Effector memory CD8-positive, alpha-beta T cell (primary cell): ENCODE measurements around the gene VAMP8.
A peak's percentile ranks its signal among the peaks of the same experiment; 100 is the strongest.

Experiments
- ATAC-seq: fragments of 150-1000 bp; cut with Tn5 transposase; replicated peaks from 2 replicates; pipeline ENCODE4 v1.10.0; 2021; ENCODE audit warnings: mild to moderate bottlenecking, moderate library complexity
- DNase-seq, 3 experiments: peaks; one replicate each; pipeline ENCODE4 v3.0.0; 2021
- H3K27ac Mint-ChIP-seq, 2 donors: one replicate each; pipeline ENCODE4 v1.8.0; 2022; ENCODE audit warnings: mild to moderate bottlenecking in 2 of 2, mixed read lengths in 2 of 2, moderate library complexity in 2 of 2
- H3K27me3 Mint-ChIP-seq, 2 donors: one replicate each; pipeline ENCODE4 v1.8.0; 2022; ENCODE audit warnings: mixed read lengths in 2 of 2
- H3K36me3 Mint-ChIP-seq: one replicate; pipeline ENCODE4 v1.8.0; 2022; ENCODE audit warnings: mild to moderate bottlenecking, moderate library complexity, mixed read lengths; ENCODE audit not compliant: insufficient read depth
- H3K4me1 Mint-ChIP-seq, 2 donors: one replicate each; pipeline ENCODE4 v1.8.0; 2022; ENCODE audit warnings: low read depth in 2 of 2, mixed read lengths in 2 of 2
- H3K4me3 Mint-ChIP-seq, 2 donors: one replicate each; pipeline ENCODE4 v1.8.0; 2022; ENCODE audit warnings: mild to moderate bottlenecking in 2 of 2, mixed read lengths in 2 of 2, moderate library complexity in 2 of 2
- H3K9me3 Mint-ChIP-seq, 2 donors: one replicate each; pipeline ENCODE4 v1.8.0; 2022; ENCODE audit warnings: mixed read lengths in 2 of 2

VAMP8 gene

DNA sequence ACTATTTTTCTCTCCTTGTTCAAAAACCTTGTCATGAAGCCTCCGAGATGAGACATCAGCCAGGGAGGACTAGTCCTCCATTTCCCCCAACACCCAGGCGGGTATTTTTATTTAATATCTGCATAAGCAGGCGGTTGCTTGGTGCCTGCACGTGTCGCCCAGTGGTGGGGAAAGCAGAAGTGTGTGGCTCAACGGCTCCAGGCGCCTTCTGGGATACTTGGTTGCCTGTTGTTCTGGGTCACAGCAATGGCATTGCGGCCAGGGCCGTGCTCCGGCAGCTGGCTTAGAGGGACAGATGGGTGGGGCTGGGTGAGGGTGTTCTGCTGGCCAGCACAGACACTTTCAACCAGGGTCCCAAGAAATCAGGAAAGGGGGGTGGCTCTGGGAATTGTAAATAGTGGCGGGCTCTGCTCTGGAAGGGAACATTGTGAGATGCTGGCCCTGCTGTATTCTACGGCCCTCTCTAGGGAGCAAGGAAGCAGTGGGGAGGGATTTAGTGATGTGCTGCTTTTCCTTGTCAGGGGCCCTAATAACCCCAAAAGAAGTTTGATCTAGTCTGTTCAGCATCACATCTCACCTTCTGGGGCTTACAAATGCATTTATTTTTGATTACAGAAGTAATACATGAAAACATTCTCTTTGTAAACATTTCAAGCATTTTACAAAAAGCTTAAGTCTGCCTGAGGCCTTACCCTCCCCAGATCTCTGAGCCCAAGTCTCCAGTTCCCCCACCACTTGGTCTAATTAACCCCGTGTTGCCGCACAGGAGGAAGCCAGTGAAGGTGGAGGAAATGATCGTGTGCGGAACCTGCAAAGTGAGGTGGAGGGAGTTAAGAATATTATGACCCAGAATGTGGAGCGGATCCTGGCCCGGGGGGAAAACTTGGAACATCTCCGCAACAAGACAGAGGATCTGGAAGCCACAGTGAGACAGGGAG, 1.1 kb downstream of the VAMP8 start:
- Mint-ChIP-seq H3K27ac (peak overlapping the region; percentile 96 to 97), H3K4me3 (peak overlapping the region; percentile 96 to 97), H3K27me3 (no peaks in the 10 kb centered on the region), H3K9me3 (no peaks in the 10 kb centered on the region), H3K36me3 (peaks cover 15% of the 10 kb centered on the region), H3K4me1 (peaks cover 37 to 38% of the 10 kb centered on the region in 2 donors)
- ATAC-seq (peak; percentile 53), DNase-seq (no peak)

DNA sequence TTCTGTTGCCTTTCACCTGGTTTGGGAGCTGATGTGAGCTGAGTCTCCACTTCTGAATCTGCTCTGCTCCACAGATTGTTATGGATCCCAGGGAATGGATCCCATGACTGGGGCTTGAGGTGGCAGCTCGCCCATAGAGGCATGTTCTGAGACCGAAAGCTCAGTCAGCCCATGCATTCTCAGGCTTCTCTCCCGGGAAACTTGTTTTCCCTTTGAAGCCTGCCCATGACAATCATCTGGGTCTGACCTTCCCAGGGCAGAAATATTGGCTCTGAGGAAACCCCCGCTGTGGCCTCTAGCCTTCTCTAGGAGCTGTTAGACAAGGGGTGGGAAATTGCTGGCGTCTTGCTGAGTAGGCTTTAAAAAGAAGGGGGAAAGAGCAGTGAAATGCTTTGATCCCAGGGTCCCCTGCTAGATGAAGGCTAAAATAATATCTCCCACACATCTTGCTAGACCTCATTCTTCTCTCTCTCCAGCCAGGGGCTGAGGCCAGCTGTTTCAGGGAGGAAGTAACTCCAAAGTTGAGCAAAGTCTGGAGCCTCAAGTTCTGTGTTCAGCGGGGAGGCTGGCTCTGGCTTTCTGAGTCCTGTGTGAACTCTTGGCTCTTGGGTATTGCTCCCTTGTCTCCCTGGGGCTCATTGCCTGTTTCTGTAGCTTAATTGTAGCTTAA, 2.0 kb downstream of the VAMP8 start:
- no peaks in the 10 kb centered on the region for H3K27me3 Mint-ChIP-seq
- peak overlapping the region; percentile 96 to 97 for H3K4me3 Mint-ChIP-seq
- no peak for DNase-seq
- H3K9me3 Mint-ChIP-seq, result no peaks in the 10 kb centered on the region
- H3K36me3 Mint-ChIP-seq, result peaks cover 15% of the 10 kb centered on the region
- ATAC-seq, result no peak
- peaks cover 38 to 40% of the 10 kb centered on the region in 2 donors for H3K4me1 Mint-ChIP-seq
- H3K27ac Mint-ChIP-seq, result peak overlapping the region in 1 of 2 donors; percentile 96

DNA sequence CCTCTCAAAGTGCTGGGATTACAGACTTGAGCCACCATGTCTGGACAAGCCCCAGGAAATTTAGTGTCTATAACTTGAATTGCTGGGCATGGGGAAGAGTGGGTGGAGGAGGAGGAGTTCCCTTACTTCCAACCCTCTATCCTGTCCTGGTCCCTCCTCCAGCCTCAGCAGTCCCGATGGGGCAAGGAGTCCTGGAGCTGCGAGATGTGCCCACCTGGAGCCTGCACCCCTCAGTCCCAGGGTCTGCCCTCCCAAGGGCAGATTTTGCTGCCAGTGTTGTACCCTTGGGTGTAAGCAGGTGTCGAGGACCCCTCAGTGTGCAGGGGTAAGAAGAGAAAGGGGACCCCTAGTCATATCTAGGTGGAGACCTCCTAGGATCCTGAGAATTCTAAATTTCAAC, 2.8 kb downstream of the VAMP8 start:
- peak overlapping the region; percentile 16 to 51 for H3K27ac Mint-ChIP-seq
- H3K4me3 Mint-ChIP-seq, result peak overlapping the region in 1 of 2 donors; percentile 42
- no peaks in the 10 kb centered on the region for H3K27me3 Mint-ChIP-seq

DNA sequence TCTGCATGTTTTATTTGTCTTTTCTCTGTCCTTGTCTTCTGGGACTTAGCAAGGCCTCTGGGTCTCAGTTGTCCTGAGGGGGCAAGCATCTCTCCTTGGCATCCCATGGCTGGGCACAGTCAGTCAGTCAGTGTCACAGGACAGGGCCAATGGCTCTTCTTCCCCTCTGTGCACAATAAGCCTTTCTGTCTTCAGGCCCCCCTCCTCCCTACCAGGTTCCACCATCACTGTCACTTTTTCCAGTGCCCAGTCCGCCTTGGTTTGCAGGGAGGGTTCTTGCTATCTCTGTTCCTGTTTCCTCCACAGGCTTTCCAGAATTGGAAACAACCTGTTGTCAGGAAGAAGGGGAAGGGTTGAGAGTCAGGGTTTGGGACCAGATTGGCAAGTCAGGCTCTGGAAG, 5.1 kb downstream of the VAMP8 start:
- peak overlapping the region in 1 of 2 donors; percentile 86 for H3K27ac Mint-ChIP-seq
- ATAC-seq, result no peak
- H3K36me3 Mint-ChIP-seq, result peaks cover 15% of the 10 kb centered on the region
- no peak for DNase-seq
- H3K4me1 Mint-ChIP-seq, result peaks cover 49 to 54% of the 10 kb centered on the region in 2 donors
- H3K4me3 Mint-ChIP-seq, result no peak overlapping the region
- no peaks in the 10 kb centered on the region for H3K9me3 Mint-ChIP-seq
- no peaks in the 10 kb centered on the region for H3K27me3 Mint-ChIP-seq

More for the DNA sequence above, 2.8 kb downstream of the VAMP8 start:
- Mint-ChIP-seq H3K4me1 (peaks cover 43 to 46% of the 10 kb centered on the region in 2 donors), H3K36me3 (peaks cover 15% of the 10 kb centered on the region), H3K9me3 (no peaks in the 10 kb centered on the region)
- ATAC-seq (no peak), DNase-seq (no peak)

DNA sequence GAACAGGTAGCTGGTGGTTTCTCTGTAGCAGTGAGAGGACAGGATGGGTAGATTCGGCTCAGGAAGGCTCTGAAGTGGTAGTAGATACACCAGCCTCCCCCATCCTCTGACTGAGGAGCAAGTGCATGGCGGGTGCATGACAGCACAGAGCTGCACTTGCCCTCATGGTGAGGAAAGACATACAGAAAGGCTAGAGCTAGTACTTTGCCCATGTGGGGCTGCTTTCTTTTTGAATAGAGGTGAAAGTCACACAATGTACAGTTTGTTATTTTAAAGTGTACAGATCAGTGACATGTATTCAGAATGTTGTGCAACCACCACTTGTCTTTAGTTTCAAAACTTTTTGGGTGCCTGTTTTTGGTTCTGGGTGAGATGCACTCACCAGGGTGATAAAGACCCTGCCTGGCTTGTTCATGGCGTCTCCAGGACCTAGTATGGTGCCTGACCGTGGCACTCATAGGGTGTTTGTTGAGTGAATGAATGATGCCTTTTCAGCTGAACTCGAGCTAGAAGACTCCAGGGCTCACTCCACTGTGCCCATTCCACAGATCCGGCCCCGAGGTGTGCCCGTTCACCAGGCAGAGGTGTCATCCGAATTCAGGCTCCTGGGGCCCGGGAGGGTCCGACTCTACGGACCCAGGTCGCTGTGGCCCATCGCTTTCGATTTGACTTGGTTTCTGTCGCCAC, 6.4 kb downstream of the VAMP8 start:
- peaks cover 42 to 48% of the 10 kb centered on the region in 2 donors for H3K4me1 Mint-ChIP-seq

DNA sequence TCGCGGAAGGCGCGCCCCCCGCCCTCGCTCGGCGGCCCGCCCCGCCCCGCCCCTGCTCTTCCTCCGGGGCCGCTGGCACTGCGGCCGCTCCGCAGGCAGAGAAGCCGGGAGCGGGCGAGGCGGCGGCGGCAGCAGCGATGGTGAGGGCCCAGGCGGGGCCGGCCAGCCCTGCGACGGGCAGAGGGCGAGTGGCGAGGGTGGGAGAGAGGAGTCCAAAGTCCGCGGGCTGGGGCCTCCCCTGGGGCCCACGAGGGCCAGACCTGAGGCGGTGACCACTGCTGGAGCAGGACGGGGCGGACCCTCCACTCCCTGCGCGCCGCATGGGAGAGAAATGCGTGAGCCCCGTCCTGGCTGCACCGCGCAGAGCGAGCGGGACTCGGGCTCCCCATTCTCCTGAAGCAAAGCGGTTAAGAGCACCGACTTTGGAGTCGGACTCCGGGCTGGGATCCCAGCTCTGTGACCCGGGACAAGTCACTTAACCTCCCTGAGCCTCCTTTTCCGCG, 7.0 kb downstream of the VAMP8 start, which contains the start of gene VAMP5:
Gene VAMP5, plus strand, starts transcription at position 78 of the 503 bp plus-strand sequence. Its CDS starts 60 bp downstream, at position 138.
- H3K27me3 Mint-ChIP-seq, result no peaks in the 10 kb centered on the region
- no peaks in the 10 kb centered on the region for H3K9me3 Mint-ChIP-seq
- peaks cover 39 to 43% of the 10 kb centered on the region in 2 donors for H3K4me1 Mint-ChIP-seq
- peak within 1 kb of the TSS; percentile 89 to 90 for H3K27ac Mint-ChIP-seq
- peaks cover 8% of the 10 kb centered on the region for H3K36me3 Mint-ChIP-seq
- peak; percentile 69 for ATAC-seq
- DNase-seq, result peak in 1 of 3 experiments; percentile 15
- H3K4me3 Mint-ChIP-seq, result peak within 1 kb of the TSS; percentile 78 to 85

More for the DNA sequence above, 6.4 kb downstream of the VAMP8 start:
- Mint-ChIP-seq H3K36me3 (peaks cover 11% of the 10 kb centered on the region), H3K9me3 (no peaks in the 10 kb centered on the region), H3K4me3 (peak overlapping the region; percentile 78 to 85), H3K27me3 (no peaks in the 10 kb centered on the region), H3K27ac (peak overlapping the region; percentile 86 to 89)
- DNase-seq (peak in 1 of 3 experiments; percentile 23), ATAC-seq (peak; percentile 44)

DNA sequence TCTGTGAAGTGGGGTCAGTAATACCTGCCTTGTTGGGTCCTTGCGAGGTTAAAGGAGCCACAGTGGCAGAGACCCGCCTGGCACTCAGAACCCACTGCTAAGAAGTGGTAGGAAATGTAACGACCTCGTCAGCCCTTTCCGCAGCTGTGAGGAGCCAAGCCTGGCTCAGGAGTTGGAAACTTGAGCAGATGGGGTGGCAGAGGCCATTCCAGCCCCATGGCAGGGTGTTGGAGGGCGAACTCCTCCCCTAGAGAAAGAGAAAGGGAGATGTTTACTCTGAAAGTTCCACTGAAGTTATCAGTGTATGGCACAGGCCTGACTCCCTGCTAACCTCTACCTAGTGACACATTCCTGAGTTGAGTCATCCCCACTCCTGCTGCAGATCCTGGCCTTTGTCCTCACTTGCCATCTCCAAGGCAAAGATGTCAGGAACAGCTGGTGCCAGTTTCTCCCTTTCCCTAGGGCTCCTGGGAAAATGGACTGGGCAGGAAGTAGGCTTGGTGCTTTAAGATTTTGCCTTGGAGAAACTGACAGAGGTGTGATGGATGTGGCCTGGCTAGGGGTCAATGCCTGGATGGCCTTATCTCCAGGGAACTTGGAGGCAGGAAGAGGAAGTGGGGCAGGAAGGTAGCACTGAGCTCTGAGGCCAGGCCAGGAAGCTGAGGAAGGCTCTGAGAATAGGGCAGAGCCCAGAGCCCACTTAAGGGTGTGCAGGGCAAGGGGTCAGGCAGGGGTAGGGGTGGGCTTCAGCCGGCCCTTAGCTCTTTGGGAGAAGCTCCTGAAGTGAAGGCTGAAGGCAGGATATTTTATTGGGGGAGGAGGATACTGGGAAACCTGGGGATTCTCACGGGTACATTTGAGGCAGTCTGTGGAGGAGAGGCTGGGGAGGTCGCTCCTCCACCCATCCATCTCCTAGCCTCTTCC, 7.7 kb downstream of the VAMP8 start:
- H3K4me1 Mint-ChIP-seq, result peaks cover 33 to 40% of the 10 kb centered on the region in 2 donors
- no peaks in the 10 kb centered on the region for H3K27me3 Mint-ChIP-seq
- no peaks in the 10 kb centered on the region for H3K9me3 Mint-ChIP-seq
- DNase-seq (peak in 1 of 3 experiments; percentile 18), ATAC-seq (peak; percentile 50)
- peak overlapping the region; percentile 89 to 90 for H3K27ac Mint-ChIP-seq
- H3K4me3 Mint-ChIP-seq, result peak overlapping the region; percentile 78 to 85
- peaks cover 4% of the 10 kb centered on the region for H3K36me3 Mint-ChIP-seq

DNA sequence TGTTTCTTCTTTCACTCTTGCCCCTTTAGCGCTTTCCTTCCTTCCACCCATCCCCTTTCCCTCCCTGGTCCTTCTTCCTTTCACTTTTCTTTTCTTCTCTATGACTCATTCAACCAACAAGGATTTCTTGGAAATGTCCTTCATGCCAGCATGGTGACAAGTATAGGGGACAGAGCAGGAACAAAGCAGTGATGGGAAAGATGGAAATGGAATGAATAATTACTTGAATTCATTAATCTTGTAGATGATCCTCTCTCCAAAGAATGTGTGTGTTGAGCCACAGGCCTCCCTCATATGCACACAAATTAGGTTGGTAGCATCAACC, 8.4 kb downstream of the VAMP8 start:
- H3K36me3 Mint-ChIP-seq, result peaks cover 6% of the 10 kb centered on the region
- no peak for DNase-seq
- peak overlapping the region; percentile 78 to 85 for H3K4me3 Mint-ChIP-seq
- peaks cover 31 to 41% of the 10 kb centered on the region in 2 donors for H3K4me1 Mint-ChIP-seq
- no peaks in the 10 kb centered on the region for H3K27me3 Mint-ChIP-seq
- peak overlapping the region; percentile 89 to 90 for H3K27ac Mint-ChIP-seq
- no peaks in the 10 kb centered on the region for H3K9me3 Mint-ChIP-seq
- no peak for ATAC-seq

DNA sequence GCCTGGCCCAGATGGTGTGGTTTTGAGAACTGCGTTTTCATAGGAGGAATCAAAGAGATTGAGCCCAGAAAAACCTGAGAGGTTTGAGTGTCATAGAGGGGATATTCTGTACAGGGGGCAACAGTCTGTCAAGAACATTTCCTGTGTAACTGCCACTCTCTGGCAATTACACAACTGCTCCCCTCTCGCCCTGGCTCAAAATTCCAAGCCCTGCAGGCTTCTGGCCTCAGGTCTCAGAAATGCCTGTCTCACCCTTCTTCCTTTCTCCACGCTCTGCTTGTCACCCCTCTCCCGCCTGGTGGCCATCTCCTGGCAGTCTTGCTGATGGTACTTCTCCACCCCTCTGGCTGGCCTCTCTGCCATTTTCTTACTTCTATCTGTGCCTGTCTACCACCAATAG, 10.8 kb downstream of the VAMP8 start:
- no peaks in the 10 kb centered on the region for H3K27me3 Mint-ChIP-seq
- H3K4me3 Mint-ChIP-seq, result no peak overlapping the region
- ATAC-seq, result no peak
- H3K4me1 Mint-ChIP-seq, result peaks cover 25 to 40% of the 10 kb centered on the region in 2 donors
- H3K36me3 Mint-ChIP-seq, result peaks cover 6% of the 10 kb centered on the region
- H3K27ac Mint-ChIP-seq, result peak overlapping the region; percentile 13 to 70
- H3K9me3 Mint-ChIP-seq, result no peaks in the 10 kb centered on the region
- DNase-seq, result no peak

DNA sequence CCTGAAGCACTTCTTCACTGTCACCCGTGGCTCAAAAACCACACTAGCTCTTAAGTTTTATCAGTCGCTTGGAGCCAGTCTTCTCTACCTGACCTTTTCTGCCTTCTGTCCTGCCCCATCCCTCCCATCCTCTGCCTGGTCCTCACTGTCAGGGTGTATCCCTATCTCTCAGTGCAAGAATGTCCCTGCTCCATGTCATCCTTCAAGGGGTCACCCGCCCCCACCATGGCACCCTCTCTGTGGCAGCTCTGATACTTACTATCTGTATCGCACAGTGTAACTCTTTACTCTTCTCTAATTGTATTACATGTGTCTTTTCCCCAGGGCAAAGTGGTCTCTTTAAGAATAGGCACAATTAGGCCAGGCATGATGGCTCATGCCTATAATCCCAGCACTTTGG, 11.3 kb downstream of the VAMP8 start:
- peak overlapping the region; percentile 13 to 70 for H3K27ac Mint-ChIP-seq
- no peaks in the 10 kb centered on the region for H3K9me3 Mint-ChIP-seq
- no peak overlapping the region for H3K4me3 Mint-ChIP-seq
- DNase-seq (no peak), ATAC-seq (no peak)
- peaks cover 21 to 39% of the 10 kb centered on the region in 2 donors for H3K4me1 Mint-ChIP-seq
- H3K36me3 Mint-ChIP-seq, result peaks cover 6% of the 10 kb centered on the region
- no peaks in the 10 kb centered on the region for H3K27me3 Mint-ChIP-seq

DNA sequence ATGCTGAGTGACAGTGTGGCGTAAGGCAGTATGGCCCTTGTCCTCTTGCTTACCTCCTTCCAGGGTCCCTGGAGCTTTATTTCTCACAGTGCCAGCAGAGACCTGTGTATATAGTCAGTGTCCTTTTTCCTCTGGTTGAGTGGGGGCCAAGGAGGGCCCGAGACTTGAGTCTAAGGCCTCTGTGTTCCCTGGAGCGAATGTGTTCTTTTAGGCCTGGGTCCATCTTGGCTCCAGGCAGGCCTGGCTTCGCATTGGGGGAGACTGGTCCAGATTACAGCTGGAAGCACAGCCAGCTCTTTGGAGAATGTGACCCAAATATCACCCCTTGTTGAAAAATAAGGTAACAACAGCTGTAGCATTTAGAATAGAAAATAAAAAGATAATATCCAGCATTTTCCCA, 11.8 kb downstream of the VAMP8 start:
- ATAC-seq, result no peak

More for the DNA sequence above, 11.8 kb downstream of the VAMP8 start:
- peak overlapping the region in 1 of 2 donors; percentile 10 for H3K27ac Mint-ChIP-seq
- DNase-seq, result no peak
- H3K36me3 Mint-ChIP-seq, result peaks cover 6% of the 10 kb centered on the region
- peaks cover 23 to 42% of the 10 kb centered on the region in 2 donors for H3K4me1 Mint-ChIP-seq
- no peaks in the 10 kb centered on the region for H3K9me3 Mint-ChIP-seq
- H3K27me3 Mint-ChIP-seq, result no peaks in the 10 kb centered on the region
- H3K4me3 Mint-ChIP-seq, result no peak overlapping the region
